ENCODE data around the gene PRDM12.

PRDM12 gene

DNA sequence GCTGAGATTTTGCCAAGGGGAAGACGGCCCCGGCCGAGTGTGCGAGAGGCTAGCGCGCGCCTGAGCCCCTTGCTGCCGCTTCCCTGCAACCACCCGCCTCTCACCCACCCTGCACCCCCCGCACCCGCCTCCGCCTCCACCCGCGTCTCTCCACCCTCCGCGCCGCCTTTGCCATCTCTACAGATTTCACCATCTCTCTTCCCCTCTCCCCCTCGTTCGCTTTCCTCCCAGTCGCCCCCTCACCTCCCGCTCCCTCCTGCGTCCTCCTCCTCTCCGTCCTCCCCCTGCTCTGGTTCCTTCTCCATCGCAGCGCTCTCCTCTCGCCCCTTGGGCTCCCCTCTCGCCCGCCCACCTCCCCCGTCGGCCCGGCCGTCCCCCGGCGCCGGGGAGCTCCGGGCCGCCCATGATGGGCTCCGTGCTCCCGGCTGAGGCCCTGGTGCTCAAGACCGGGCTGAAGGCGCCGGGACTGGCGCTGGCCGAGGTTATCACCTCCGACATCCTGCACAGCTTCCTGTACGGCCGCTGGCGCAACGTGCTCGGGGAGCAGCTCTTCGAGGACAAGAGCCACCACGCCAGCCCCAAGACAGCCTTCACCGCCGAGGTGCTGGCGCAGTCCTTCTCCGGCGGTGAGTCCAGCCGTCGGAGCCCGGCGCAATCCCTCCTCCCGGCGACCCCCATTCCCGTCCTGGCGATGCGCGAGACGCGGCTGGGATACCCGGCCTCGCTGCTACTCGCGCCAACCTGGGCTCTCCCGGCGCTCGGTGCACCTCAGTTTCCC lies at the start of gene PRDM12:
TSS of gene PRDM12 (plus strand) at position 344 of the 778 bp plus-strand sequence. CDS start at position 404, 60 bp downstream.
- DNase-seq (ENCODE audit: low read depth), result no peak

GRCh38 chr9:130616451-130616850 lies 47.9 kb upstream of the PRDM12 start:
- DNase-seq (ENCODE audit: low read depth), result no peak

DNA sequence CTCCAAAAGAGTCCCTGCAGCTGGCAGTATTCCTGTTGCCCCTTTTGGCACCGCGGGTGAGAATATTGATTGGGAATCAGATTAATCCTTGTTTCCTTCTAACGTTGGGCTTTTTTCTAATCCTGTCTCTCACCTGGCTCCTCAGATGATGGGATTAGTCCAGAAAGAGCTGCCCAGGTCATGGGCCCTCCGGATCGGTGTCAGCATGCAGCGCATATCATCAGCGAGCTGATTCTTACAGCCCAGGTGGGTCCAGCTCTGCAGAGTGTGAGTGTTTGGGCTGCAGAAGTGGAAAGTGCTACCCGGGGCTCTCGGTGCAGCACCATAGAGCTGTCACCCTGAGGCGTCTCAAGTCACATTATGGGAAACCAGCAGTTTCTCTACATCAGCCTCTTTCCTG lies 40.9 kb upstream of the PRDM12 start:
- DNase-seq (ENCODE audit: low read depth), result no peak

- no peak for DNase-seq (ENCODE audit: low read depth)
Observed at GRCh38 chr9:130624154-130624553, 40.2 kb upstream of the PRDM12 start.

GRCh38 chr9:130626249-130626996 lies 38.0 kb upstream of the PRDM12 start:
- DNase-seq (ENCODE audit: low read depth), result no peak

GRCh38 chr9:130627051-130627450 lies 37.3 kb upstream of the PRDM12 start:
- no peak for DNase-seq (ENCODE audit: low read depth)

GRCh38 chr9:130627896-130628792 lies 36.2 kb upstream of the PRDM12 start:
- DNase-seq (ENCODE audit: low read depth), result no peak

DNA sequence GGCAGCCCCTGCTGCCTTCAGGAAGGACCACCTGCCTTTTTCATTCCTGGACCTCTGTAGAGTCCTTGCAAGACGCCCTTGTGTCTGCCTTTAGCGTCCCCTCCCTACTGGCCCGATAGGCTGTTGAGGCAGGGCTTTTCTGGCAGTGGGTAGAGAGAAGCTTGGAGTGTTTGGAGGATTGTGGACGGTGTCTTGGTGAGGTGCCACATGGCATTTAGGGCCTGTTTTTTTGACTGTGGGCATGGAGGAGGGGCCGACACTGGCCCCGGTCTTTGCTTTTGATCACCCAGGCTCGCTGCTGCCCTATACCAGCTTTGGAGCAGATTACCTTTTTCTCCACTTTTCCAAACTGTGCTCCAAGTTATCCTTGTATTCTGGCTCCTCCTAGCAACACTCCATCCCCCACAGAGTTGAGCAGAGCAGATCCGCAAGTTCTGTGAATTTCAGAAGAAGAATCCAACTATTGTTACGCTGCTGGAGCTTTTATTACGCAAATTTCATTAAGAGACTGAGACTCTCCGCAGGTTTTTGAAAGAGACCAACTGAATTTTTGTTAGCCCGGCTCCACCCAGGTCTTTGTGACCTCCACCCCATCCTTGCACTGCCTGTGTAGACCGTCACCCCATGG lies 34.8 kb upstream of the PRDM12 start:
- DNase-seq (ENCODE audit: low read depth), result no peak

DNA sequence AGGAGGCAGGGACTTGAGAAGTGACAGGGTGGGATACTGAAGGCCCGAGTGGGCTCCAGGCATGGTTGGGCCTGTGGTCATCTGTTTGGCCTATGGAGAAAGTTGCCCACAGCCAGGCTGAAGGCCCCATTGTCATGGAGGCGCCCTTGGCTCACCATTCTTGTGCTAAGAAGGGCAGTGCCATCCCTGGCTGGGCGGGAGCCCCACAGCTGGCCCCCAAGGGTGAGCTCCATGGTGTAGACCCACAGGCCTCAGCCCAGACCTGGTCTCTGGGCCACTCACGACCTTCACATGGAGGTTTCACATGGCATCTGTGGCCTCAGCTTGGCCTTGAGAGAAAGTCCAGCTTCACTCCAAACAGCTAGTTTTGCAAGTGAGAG lies 34.3 kb upstream of the PRDM12 start:
- DNase-seq (ENCODE audit: low read depth), result no peak

- no peak for DNase-seq (ENCODE audit: low read depth)
Observed at GRCh38 chr9:130630506-130631330, 33.7 kb upstream of the PRDM12 start.

GRCh38 chr9:130631331-130632080 lies 32.9 kb upstream of the PRDM12 start:
- DNase-seq (ENCODE audit: low read depth), result no peak

- no peak for DNase-seq (ENCODE audit: low read depth)
Observed at GRCh38 chr9:130632081-130632710, 32.2 kb upstream of the PRDM12 start.

GRCh38 chr9:130632841-130633240 lies 31.6 kb upstream of the PRDM12 start:
- no peak for DNase-seq (ENCODE audit: low read depth)

GRCh38 chr9:130633336-130634190 lies 30.8 kb upstream of the PRDM12 start:
- DNase-seq (ENCODE audit: low read depth), result no peak

DNA sequence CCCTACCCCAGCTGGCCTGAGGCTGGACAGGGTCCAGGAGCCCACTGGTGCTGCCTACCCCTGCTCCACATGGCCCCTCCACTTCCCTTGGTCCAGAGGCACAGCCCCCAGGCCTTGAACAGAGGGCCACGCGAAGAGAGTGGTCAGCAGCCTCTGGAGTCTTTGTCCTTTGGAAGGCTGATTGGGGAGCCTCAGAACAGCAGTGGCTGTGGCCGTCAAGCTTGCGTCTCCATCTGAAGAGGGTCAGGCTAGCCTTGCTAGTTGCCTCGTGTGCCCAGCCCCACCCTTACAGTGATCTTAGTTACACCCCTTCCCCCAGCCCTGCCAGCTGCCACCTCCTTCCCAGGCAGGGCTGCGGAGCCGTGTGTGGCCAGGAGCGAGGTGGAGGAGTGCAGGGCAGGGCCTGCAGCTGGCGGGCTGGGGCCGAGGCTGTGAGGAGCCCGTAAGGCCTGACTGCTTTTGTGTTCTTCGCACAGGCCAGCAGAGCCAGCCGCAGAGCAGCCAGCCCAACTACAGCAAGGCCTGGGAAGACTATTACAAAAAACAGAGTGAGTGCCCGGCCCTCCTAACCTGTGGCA lies 30.1 kb upstream of the PRDM12 start:
- no peak for DNase-seq (ENCODE audit: low read depth)

GRCh38 chr9:130634801-130635200 lies 29.6 kb upstream of the PRDM12 start:
- DNase-seq (ENCODE audit: low read depth), result no peak

GRCh38 chr9:130635306-130635705 lies 29.1 kb upstream of the PRDM12 start:
- DNase-seq (ENCODE audit: low read depth), result no peak

Data from stimulated activated CD8-positive, alpha-beta memory T cell treated with anti-CD3 and anti-CD28 coated beads, Interleukin-15, amount 100 ng/mL, for 1 hour (primary cell).